Measurements from ENCODE around the gene GCLC. TPM values are rescaled to one million over a fixed set of nuclear protein-coding genes. Genes with fewer than 3 reads are reported as not detected.

Gene GCLC
- total and polyA plus RNA-seq, 9 of the 15 experiments (the other 6 are each of a cell fraction or from before 2014, with no cell fraction given): 3.9 to 20.0 (median 9.4) TPM

DNA sequence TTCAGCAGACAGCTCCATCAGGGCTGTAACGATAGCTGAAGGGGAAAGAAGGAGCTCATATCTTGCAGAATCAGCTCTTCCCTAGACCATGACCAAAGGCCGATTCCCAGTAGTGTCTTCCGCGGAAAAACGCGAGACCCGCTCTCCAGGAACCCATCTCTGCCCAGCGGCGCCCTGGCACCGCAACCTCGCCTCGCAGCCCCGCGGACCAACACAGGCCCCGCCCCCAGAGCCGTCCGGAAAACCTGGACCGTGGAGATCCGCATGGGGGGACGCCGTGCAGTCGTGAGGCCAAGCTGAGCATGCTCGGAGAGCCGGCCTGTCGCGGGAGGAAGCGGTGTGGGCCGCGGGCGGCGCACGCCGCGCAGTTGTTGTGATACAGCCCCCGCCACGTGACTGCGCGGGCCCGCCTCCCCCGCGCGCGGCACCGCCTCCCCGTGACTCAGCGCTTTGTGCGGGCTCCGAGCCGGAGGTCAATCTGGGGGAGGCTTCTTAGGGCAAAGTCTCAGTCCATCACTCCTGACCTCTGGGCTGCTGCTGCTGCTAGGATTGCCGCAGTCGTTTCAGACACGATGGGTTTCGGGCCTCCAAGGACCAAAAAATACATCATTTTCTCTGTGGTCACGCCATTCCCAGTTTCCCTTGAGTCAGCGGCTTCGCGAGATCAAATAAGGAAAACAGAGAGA lies 3.1 kb upstream of the GCLC start (continued):
- TF ChIP-seq MCM2 (IDR thresholded peaks at IDR 0.05; ENCODE audit: low read depth) (no peak), RAD51 (IDR thresholded peaks at IDR 0.05; ENCODE audit: borderline replicate concordance, low read depth) (peak; percentile 96), TEAD2 (tag; IDR thresholded peaks at IDR 0.05) (no peak), ZNF75A (CRISPR knock-in tag; IDR thresholded peaks at IDR 0.05) (no peak), SNRNP70 (optimal IDR thresholded peaks at IDR 0.05; ENCODE audit: low read depth, low read length) (no peak), CBX1 (IDR thresholded peaks at IDR 0.05; ENCODE audit: low read depth) (peak; percentile 86), RBM25 (IDR thresholded peaks at IDR 0.05; ENCODE audit: low read depth, low read length, severe bottlenecking) (peak; percentile 58), TEAD4 (IDR thresholded peaks at IDR 0.05; ENCODE audit: low read length) (no peak), TEAD4 (CRISPR knock-in tag; IDR thresholded peaks at IDR 0.05; ENCODE audit: borderline replicate concordance) (no peak), TAF7 (tag; IDR thresholded peaks at IDR 0.05) (no peak), ELF4 (CRISPR knock-in tag; IDR thresholded peaks at IDR 0.05) (no peak), FOXK1 (CRISPR knock-in tag; IDR thresholded peaks at IDR 0.05; ENCODE audit: borderline replicate concordance) (peak; percentile 83; the same call in 1 of the 2 replicates), TAF9B (IDR thresholded peaks at IDR 0.05; ENCODE audit: partially characterized antibody) (no peak), ZNF354B (CRISPR knock-in tag; IDR thresholded peaks at IDR 0.05) (no peak), SIX5 (IDR thresholded peaks at IDR 0.05; ENCODE audit: borderline replicate concordance in 1 of 2, insufficient read depth in 1 of 2, low read depth in 1 of 2, low read length in 2 of 2) (no peak)
- TF ChIP-seq, protein P1, sequence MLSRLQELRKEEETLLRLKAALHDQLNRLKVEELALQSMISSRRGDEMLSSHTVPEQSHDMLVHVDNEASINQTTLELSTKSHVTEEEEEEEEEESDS (CRISPR knock-in tag; IDR thresholded peaks at IDR 0.05): no peak
- TF ChIP-seq, protein P2, sequence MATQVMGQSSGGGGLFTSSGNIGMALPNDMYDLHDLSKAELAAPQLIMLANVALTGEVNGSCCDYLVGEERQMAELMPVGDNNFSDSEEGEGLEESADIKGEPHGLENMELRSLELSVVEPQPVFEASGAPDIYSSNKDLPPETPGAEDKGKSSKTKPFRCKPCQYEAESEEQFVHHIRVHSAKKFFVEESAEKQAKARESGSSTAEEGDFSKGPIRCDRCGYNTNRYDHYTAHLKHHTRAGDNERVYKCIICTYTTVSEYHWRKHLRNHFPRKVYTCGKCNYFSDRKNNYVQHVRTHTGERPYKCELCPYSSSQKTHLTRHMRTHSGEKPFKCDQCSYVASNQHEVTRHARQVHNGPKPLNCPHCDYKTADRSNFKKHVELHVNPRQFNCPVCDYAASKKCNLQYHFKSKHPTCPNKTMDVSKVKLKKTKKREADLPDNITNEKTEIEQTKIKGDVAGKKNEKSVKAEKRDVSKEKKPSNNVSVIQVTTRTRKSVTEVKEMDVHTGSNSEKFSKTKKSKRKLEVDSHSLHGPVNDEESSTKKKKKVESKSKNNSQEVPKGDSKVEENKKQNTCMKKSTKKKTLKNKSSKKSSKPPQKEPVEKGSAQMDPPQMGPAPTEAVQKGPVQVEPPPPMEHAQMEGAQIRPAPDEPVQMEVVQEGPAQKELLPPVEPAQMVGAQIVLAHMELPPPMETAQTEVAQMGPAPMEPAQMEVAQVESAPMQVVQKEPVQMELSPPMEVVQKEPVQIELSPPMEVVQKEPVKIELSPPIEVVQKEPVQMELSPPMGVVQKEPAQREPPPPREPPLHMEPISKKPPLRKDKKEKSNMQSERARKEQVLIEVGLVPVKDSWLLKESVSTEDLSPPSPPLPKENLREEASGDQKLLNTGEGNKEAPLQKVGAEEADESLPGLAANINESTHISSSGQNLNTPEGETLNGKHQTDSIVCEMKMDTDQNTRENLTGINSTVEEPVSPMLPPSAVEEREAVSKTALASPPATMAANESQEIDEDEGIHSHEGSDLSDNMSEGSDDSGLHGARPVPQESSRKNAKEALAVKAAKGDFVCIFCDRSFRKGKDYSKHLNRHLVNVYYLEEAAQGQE (IDR thresholded peaks at IDR 0.05; ENCODE audit: borderline replicate concordance): peak; percentile 90
- TF ChIP-seq, protein P2 (CRISPR knock-in tag; IDR thresholded peaks at IDR 0.05; ENCODE audit: low read depth): 0 out of 2 replicates have a peak, but pooled peaks have one; percentile 40
- TF ChIP-seq, protein P3, sequence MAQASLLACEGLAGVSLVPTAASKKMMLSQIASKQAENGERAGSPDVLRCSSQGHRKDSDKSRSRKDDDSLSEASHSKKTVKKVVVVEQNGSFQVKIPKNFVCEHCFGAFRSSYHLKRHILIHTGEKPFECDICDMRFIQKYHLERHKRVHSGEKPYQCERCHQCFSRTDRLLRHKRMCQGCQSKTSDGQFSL (CRISPR knock-in tag; IDR thresholded peaks at IDR 0.05): peak; percentile 91
- TF ChIP-seq, protein P3 (tag; IDR thresholded peaks at IDR 0.05): peak in 1 of 2 experiments; percentile 34; a peak in 1 of 4 replicates

Measured in K562 (cell line).